Stomach smooth muscle (tissue), 2 donors: ENCODE data around the gene AKAP11.

ENCODE experiments used
- H3K27ac ChIP-seq: one replicate; pipeline ENCODE4 v1.7.0; 2013; ENCODE audit warnings: mild to moderate bottlenecking, low read length, inconsistent platforms
- H3K27me3 ChIP-seq, 2 donors: one replicate each; pipeline ENCODE4 v1.7.0; 2013; ENCODE audit warnings: low read length in 2 of 2; ENCODE audit not compliant: insufficient read depth in 2 of 2, control insufficient read depth in 1 of 2
- H3K36me3 ChIP-seq, 2 donors: one replicate each; pipeline ENCODE4 v1.7.0; 2013; ENCODE audit warnings: low read length in 2 of 2; ENCODE audit not compliant: control insufficient read depth in 2 of 2, insufficient read depth in 2 of 2
- H3K4me1 ChIP-seq: one replicate; pipeline ENCODE4 v1.7.0; 2013; ENCODE audit warnings: low read length; ENCODE audit not compliant: control insufficient read depth, insufficient read depth
- H3K4me3 ChIP-seq, 2 donors: one replicate each; pipeline ENCODE4 v1.7.0; 2013; ENCODE audit warnings: low read length in 2 of 2
- H3K9ac ChIP-seq, 2 donors: one replicate each; pipeline ENCODE4 v1.7.0; 2013; ENCODE audit warnings: low read length in 2 of 2, mild to moderate bottlenecking in 1 of 2
- H3K9me3 ChIP-seq, 2 donors: one replicate each; pipeline ENCODE4 v1.7.0; 2013; ENCODE audit warnings: low read length in 2 of 2; ENCODE audit not compliant: control insufficient read depth in 2 of 2
- donor health status: healthy.
- donor health status: Pancreatic carcinoma.

The AKAP11 gene

GRCh38 chr13:42333613-42334328 is 61.8 kb downstream of the AKAP11 start:
- Histone ChIP-seq H3K4me3 (no peak overlapping the region), H3K36me3 (no peaks in the 10 kb centered on the region), H3K27me3 (no peaks in the 10 kb centered on the region), H3K4me1 (no peaks in the 10 kb centered on the region), H3K9ac (no peak overlapping the region), H3K9me3 (no peaks in the 10 kb centered on the region), H3K27ac (no peak overlapping the region)

GRCh38 chr13:42334329-42334706 is 62.4 kb downstream of the AKAP11 start:
- Histone ChIP-seq H3K27ac (no peak overlapping the region), H3K4me3 (no peak overlapping the region), H3K9ac (no peak overlapping the region), H3K4me1 (no peaks in the 10 kb centered on the region), H3K9me3 (no peaks in the 10 kb centered on the region), H3K27me3 (no peaks in the 10 kb centered on the region), H3K36me3 (no peaks in the 10 kb centered on the region)

DNA sequence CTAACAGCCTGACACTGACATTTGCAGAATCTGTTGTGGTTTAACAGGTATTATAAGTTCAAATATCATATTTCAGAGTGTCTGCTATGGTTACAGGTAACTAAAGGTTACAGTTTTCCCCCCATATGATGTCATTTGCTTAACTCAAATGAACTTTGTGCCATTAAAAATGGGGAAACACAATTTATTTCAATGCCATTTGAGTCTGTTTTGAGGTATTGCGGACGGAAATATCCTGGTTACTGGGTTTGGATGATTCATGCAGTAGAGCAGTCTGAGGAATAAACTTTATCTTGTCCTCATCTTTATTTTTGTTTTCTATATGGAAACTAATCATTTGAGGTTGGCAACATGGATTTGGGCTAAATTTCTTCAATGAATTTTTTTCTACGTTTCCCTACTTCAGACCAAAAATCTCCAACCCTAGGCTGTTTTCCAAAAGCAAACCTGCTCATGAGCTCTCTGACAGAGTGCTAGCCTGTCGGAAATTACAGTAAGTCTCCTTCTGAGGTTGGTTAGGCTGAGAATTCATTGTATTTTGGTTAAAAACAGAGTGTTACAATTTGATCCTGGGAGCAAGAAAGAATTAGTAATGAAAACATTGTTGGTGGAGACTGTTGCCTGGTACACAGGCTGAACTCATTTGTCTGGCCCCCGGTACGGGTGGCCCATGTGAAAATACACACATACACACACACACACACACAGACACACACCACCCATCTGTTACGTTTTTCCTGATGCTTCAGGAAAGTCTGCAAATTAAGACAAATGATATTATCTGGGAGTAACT is 66.1 kb downstream of the AKAP11 start:
- Histone ChIP-seq H3K27me3 (peaks cover 0 to 2% of the 10 kb centered on the region in 2 donors), H3K4me1 (no peaks in the 10 kb centered on the region), H3K27ac (no peak overlapping the region), H3K36me3 (no peaks in the 10 kb centered on the region), H3K9me3 (no peaks in the 10 kb centered on the region), H3K9ac (no peak overlapping the region), H3K4me3 (no peak overlapping the region)

- Histone ChIP-seq H3K9ac (no peak overlapping the region), H3K4me3 (no peak overlapping the region), H3K27ac (no peak overlapping the region), H3K36me3 (no peaks in the 10 kb centered on the region), H3K4me1 (no peaks in the 10 kb centered on the region), H3K9me3 (no peaks in the 10 kb centered on the region), H3K27me3 (peaks cover 0 to 2% of the 10 kb centered on the region in 2 donors)
Measured at GRCh38 chr13:42345367-42345766, 73.4 kb downstream of the AKAP11 start.

GRCh38 chr13:42348576-42348975 is 76.6 kb downstream of the AKAP11 start:
- Histone ChIP-seq H3K27ac (no peak overlapping the region), H3K9me3 (no peaks in the 10 kb centered on the region), H3K9ac (no peak overlapping the region), H3K36me3 (no peaks in the 10 kb centered on the region), H3K4me1 (no peaks in the 10 kb centered on the region), H3K27me3 (no peaks in the 10 kb centered on the region), H3K4me3 (no peak overlapping the region)

DNA sequence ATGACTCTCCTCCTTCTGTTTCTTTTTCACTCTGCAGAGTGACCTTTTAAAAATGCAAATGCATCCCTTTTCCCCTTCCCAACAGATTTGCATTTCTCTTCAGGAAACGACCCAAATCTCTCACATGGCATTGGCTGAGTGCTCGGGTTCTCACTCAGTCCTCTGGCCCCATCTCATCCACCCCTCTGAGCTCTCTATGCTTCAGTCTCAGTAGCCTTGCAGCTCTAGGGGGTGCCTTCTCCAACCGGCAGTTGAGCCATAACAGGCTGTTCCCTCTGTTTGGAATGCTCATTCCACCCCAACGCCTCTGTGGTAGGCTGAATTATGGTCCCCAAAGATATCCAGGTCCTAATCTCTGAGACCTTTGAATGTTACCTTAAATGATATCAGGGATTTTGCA is 78.2 kb downstream of the AKAP11 start:
- H3K36me3 ChIP-seq = no peaks in the 10 kb centered on the region
- H3K27me3 ChIP-seq = no peaks in the 10 kb centered on the region
- H3K4me3 ChIP-seq = no peak overlapping the region
- H3K27ac ChIP-seq = no peak overlapping the region
- H3K9me3 ChIP-seq = no peaks in the 10 kb centered on the region
- no peak overlapping the region for H3K9ac ChIP-seq
- no peaks in the 10 kb centered on the region for H3K4me1 ChIP-seq

GRCh38 chr13:42354241-42355091 is 82.5 kb downstream of the AKAP11 start:
- H3K4me1 ChIP-seq = no peaks in the 10 kb centered on the region
- H3K27me3 ChIP-seq = no peaks in the 10 kb centered on the region
- H3K36me3 ChIP-seq = no peaks in the 10 kb centered on the region
- no peak overlapping the region for H3K9ac ChIP-seq
- H3K27ac ChIP-seq = no peak overlapping the region
- H3K9me3 ChIP-seq = no peaks in the 10 kb centered on the region
- H3K4me3 ChIP-seq = no peak overlapping the region

GRCh38 chr13:42355092-42355485 is 83.1 kb downstream of the AKAP11 start:
- Histone ChIP-seq H3K4me1 (no peaks in the 10 kb centered on the region), H3K9ac (no peak overlapping the region), H3K27me3 (no peaks in the 10 kb centered on the region), H3K36me3 (no peaks in the 10 kb centered on the region), H3K9me3 (no peaks in the 10 kb centered on the region), H3K4me3 (no peak overlapping the region), H3K27ac (no peak overlapping the region)

DNA sequence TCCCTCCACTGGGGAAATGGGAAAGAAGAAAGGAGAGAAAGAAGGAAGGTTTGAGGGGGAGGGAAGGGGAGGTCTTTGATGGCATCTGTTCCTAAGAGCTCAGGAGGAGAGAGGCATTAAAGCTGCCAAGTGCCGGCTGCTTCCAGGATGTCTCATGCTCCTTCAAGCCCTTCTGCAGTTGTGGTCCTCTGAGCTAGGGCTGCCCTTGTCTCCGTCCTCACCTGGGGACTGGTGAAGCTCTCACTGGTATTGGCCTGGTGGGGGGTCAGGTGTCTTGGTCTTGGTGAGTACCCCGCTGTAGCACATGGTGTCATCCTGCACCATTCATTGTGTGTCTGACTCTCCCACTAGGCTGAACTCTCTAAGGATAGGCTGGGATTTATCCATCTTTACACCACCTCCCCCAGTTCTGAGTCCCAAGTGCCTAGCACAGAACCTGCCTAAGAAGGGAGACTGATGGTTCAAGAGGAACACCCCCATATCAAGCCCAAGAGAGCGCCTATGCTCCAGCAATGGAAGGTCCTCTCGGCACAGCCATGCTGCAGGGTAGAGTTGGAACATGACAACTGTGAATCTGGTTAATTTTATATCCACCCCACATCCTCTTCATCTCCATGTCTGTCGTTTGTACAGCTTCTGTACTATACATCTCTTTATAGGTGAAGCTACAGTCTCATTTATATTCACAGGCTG is 83.7 kb downstream of the AKAP11 start:
- Histone ChIP-seq H3K27ac (no peak overlapping the region), H3K4me1 (no peaks in the 10 kb centered on the region), H3K27me3 (no peaks in the 10 kb centered on the region)

GRCh38 chr13:42356184-42356575 is 84.2 kb downstream of the AKAP11 start:
- H3K27ac ChIP-seq = no peak overlapping the region
- no peaks in the 10 kb centered on the region for H3K4me1 ChIP-seq
- H3K36me3 ChIP-seq = no peaks in the 10 kb centered on the region
- H3K9me3 ChIP-seq = no peaks in the 10 kb centered on the region
- H3K9ac ChIP-seq = no peak overlapping the region
- H3K4me3 ChIP-seq = no peak overlapping the region
- H3K27me3 ChIP-seq = no peaks in the 10 kb centered on the region

More for the DNA sequence above, 83.7 kb downstream of the AKAP11 start:
- no peak overlapping the region for H3K9ac ChIP-seq
- no peaks in the 10 kb centered on the region for H3K36me3 ChIP-seq
- no peak overlapping the region for H3K4me3 ChIP-seq
- no peaks in the 10 kb centered on the region for H3K9me3 ChIP-seq
